Transverse colon (tissue), 4 donors: ENCODE data around the gene RXRB. TPM values are rescaled to one million over a fixed set of nuclear protein-coding genes. Genes with fewer than 3 reads are reported as not detected.

Experiments
- DNase-seq: peaks from one replicate; pipeline ENCODE4 v3.0.0-alpha.2; 2019
- H3K27ac ChIP-seq, 4 donors: fragments of 200-600 bp; sonication (generic); 2 replicates each; pipeline ENCODE4 v1.5.1; 2016 to 2018; ENCODE audit warnings: inconsistent platforms in 4 of 4
- H3K27me3 ChIP-seq: fragments of 200-600 bp; sonication (generic); 2 replicates; pipeline ENCODE4 v1.5.1; 2017; ENCODE audit warnings: inconsistent platforms
- H3K36me3 ChIP-seq, 4 donors: fragments of 200-600 bp; sonication (generic); 2 replicates each; pipeline ENCODE4 v1.5.1; 2017 to 2019; ENCODE audit warnings: inconsistent platforms in 4 of 4
- H3K4me1 ChIP-seq, 4 donors: fragments of 200-600 bp; sonication (generic); 2 replicates each; pipeline ENCODE4 v1.5.1; 2017 to 2020; ENCODE audit warnings: inconsistent platforms in 4 of 4
- H3K4me3 ChIP-seq, 4 donors: fragments of 200-600 bp; sonication (generic); 1 replicate in 1 of 4; 2 replicates in 3 of 4; pipeline versions ENCODE4 v1.5.1 to v1.6.1; 2017 to 2019; ENCODE audit warnings: inconsistent platforms in 4 of 4
- H3K9me3 ChIP-seq, 2 donors: fragments of 200-600 bp; sonication (generic); 2 replicates each; pipeline ENCODE4 v1.5.1; 2017 to 2019; ENCODE audit warnings: inconsistent platforms in 2 of 2
- CTCF ChIP-seq, 5 experiments: fragments of 200-600 bp in 3 of 5; fragments of 450-650 bp in 2 of 5; sonication (generic) in 3 of 5; IDR thresholded peaks; 1 replicate in 2 of 5; 2 replicates in 3 of 5; pipeline ENCODE4 v1.5.1; 2016 to 2017; ENCODE audit warnings: antibody characterized with exemption in 5 of 5, inconsistent platforms in 3 of 5, mild to moderate bottlenecking in 2 of 5, moderate library complexity in 1 of 5
- EP300 ChIP-seq: sonication (generic); formaldehyde crosslinking; IDR thresholded peaks from one replicate; pipeline ENCODE4 v1.6.1; 2017; ENCODE audit warnings: antibody characterized with exemption, low read depth
- POLR2A ChIP-seq: fragments of 450-650 bp; IDR thresholded peaks from one replicate; pipeline ENCODE4 v1.6.1; 2016; ENCODE audit warnings: antibody characterized with exemption, mild to moderate bottlenecking, moderate library complexity
- POLR2AphosphoS5 ChIP-seq, 3 donors: sonication (generic); formaldehyde crosslinking; IDR thresholded peaks; one replicate each; pipeline ENCODE4 v1.6.1; 2016; ENCODE audit warnings: antibody characterized with exemption in 3 of 3
- WGBS, 2 donors: methylation state at CpG; one replicate each; pipeline ENCODE4 v1.1.5; 2018; ENCODE audit warnings: low coverage in 1 of 2; 5-methylcytosine and 5-hydroxymethylcytosine counted together
- in situ Hi-C, 4 donors: fragments of 200-750 bp; cut with MboI; loops; one replicate each; pipeline versions ENCODE4 v1.15.0 to v1.15.1; 2017; ENCODE audit warnings: low sequenced_read_pairs in 3 of 4, low pct_ligation_motif_present in 1 of 4, low pct_unique_long_range_greater_than_20kb in 1 of 4
- intact Hi-C: fragments of 100-400 bp; cut with DNase I; formaldehyde crosslinking; loops from one replicate; pipeline ENCODE4 v1.15.1; 2023; ENCODE audit warnings: low total_unique reads
- total RNA-seq, 4 donors: library from RNA; depleted of rRNA; stranded (reverse); fragments of >200 nt; gene quantifications; one replicate each; pipeline ENCODE4 v1.1.0, GENCODE V29; 2016

RXRB gene
- total RNA-seq, 4 donors from 2014 or later, result 26.9 to 31.9 (median 29.4) TPM

- Histone ChIP-seq H3K4me3 (no peak overlapping the region), H3K9me3 (no peaks in the 10 kb centered on the region), H3K4me1 (peaks cover 9 to 20% (median 12%) of the 10 kb centered on the region in 4 donors), H3K36me3 (peaks cover 0 to 14% (median 5%) of the 10 kb centered on the region in 4 donors), H3K27me3 (peaks cover 37% of the 10 kb centered on the region), H3K27ac (no peak overlapping the region)
- 67 to 84% methylated on average over 1 to 10 of the region's 11 CpGs for WGBS, 2 donors
- DNase-seq, result no peak
- TF ChIP-seq CTCF (IDR thresholded peaks at IDR 0.05), result no peak
- no peak for TF ChIP-seq POLR2AphosphoS5 (IDR thresholded peaks at IDR 0.05)
- no peak for TF ChIP-seq EP300
- TF ChIP-seq POLR2A, result no peak
- intact Hi-C loops, result no loop called here
- in situ Hi-C loops, result no loop called here
These were observed 9.9 kb downstream of the RXRB start for GRCh38 chr6:33190504-33191107.

- Histone ChIP-seq H3K4me1 (peaks cover 9 to 20% (median 12%) of the 10 kb centered on the region in 4 donors), H3K9me3 (no peaks in the 10 kb centered on the region), H3K36me3 (peaks cover 0 to 7% (median 3%) of the 10 kb centered on the region in 4 donors), H3K27me3 (peaks cover 37% of the 10 kb centered on the region), H3K27ac (no peak overlapping the region), H3K4me3 (no peak overlapping the region)
- WGBS, 2 donors, result 65 to 69% methylated on average over 5 to 7 of the region's 7 CpGs
- in situ Hi-C loops, result no loop called here
- no peak for DNase-seq
- no peak for TF ChIP-seq POLR2AphosphoS5 (IDR thresholded peaks at IDR 0.05)
- intact Hi-C loops, result no loop called here
These were observed 10.6 kb downstream of the RXRB start for GRCh38 chr6:33189625-33190448.

GRCh38 chr6:33189164-33189563 lies 11.3 kb downstream of the RXRB start:
- in situ Hi-C loops, result no loop called here
- H3K9me3 ChIP-seq, result no peaks in the 10 kb centered on the region
- intact Hi-C loops, result no loop called here
- H3K27ac ChIP-seq, result no peak overlapping the region
- peaks cover 37% of the 10 kb centered on the region for H3K27me3 ChIP-seq
- 80 to 86% methylated on average over 1 to 8 of the region's 8 CpGs for WGBS, 2 donors
- peaks cover 0 to under 1% (median 0%) of the 10 kb centered on the region in 4 donors for H3K36me3 ChIP-seq
- no peak for TF ChIP-seq POLR2AphosphoS5 (IDR thresholded peaks at IDR 0.05)
- H3K4me3 ChIP-seq, result no peak overlapping the region
- DNase-seq, result no peak
- peaks cover 9 to 20% (median 12%) of the 10 kb centered on the region in 4 donors for H3K4me1 ChIP-seq

GRCh38 chr6:33187809-33188208 lies 12.7 kb downstream of the RXRB start:
- intact Hi-C loops, result no loop called here
- no peak overlapping the region for H3K4me3 ChIP-seq

More at GRCh38 chr6:33187809-33188208, 12.7 kb downstream of the RXRB start:
- H3K27me3 ChIP-seq, result peaks cover 34% of the 10 kb centered on the region
- in situ Hi-C loops, result no loop called here
- TF ChIP-seq EP300 (no peak), POLR2AphosphoS5 (IDR thresholded peaks at IDR 0.05) (no peak), POLR2A (no peak), CTCF (IDR thresholded peaks at IDR 0.05) (no peak)
- no peak for DNase-seq
- WGBS, 2 donors, result 71% methylated on average over 1 of the region's 1 CpG
- peaks cover 7 to 14% (median 10%) of the 10 kb centered on the region in 4 donors for H3K4me1 ChIP-seq
- H3K9me3 ChIP-seq, result no peaks in the 10 kb centered on the region
- H3K36me3 ChIP-seq, result no peaks in the 10 kb centered on the region
- no peak overlapping the region for H3K27ac ChIP-seq
